GDM1 (cell line): ENCODE data around the gene RNF222.
A peak's percentile ranks its signal among the peaks of the same experiment; 100 is the strongest.
"Not testable (repeated sequence)": the region's sequence is repeated elsewhere in the genome, so short reads cannot be mapped to it uniquely, and the experiment has no call there.

Source experiments
- DNase-seq: peaks from one replicate; lab custom pipeline; 2025; lab: John Stamatoyannopoulos, UW

Gene RNF222

GRCh38 chr17:8410883-8411238, 13.2 kb upstream of the RNF222 start:
- no peak for DNase-seq

- peak; percentile 70 for DNase-seq
Observed at GRCh38 chr17:8409966-8410882, 12.6 kb upstream of the RNF222 start.

- DNase-seq = no peak
Observed at GRCh38 chr17:8408371-8408770, 10.7 kb upstream of the RNF222 start.

- DNase-seq = no peak
Observed at GRCh38 chr17:8406174-8406573, 8.5 kb upstream of the RNF222 start.

- no peak for DNase-seq
Observed at GRCh38 chr17:8405499-8406016, 7.9 kb upstream of the RNF222 start.

GRCh38 chr17:8402921-8403536, 5.4 kb upstream of the RNF222 start:
- no peak for DNase-seq

GRCh38 chr17:8401107-8401506, 3.5 kb upstream of the RNF222 start:
- no peak for DNase-seq

GRCh38 chr17:8398980-8399379, 1.4 kb upstream of the RNF222 start:
- no peak for DNase-seq

GRCh38 chr17:8394497-8394896, 3.1 kb downstream of the RNF222 start:
- DNase-seq = not testable (repeated sequence)

- no peak for DNase-seq
Observed at GRCh38 chr17:8393470-8394231, 4.0 kb downstream of the RNF222 start.

- no peak for DNase-seq
Observed at GRCh38 chr17:8392674-8393469, 4.8 kb downstream of the RNF222 start.

GRCh38 chr17:8392274-8392673, 5.4 kb downstream of the RNF222 start:
- DNase-seq = no peak

GRCh38 chr17:8391711-8392110, 5.9 kb downstream of the RNF222 start:
- DNase-seq = no peak

- DNase-seq = no peak
Observed at GRCh38 chr17:8387914-8388651, 9.5 kb downstream of the RNF222 start.

GRCh38 chr17:8386841-8387240, 10.8 kb downstream of the RNF222 start:
- no peak for DNase-seq

- no peak for DNase-seq
Observed at GRCh38 chr17:8384801-8385378, 12.7 kb downstream of the RNF222 start.

GRCh38 chr17:8383143-8383822, 14.3 kb downstream of the RNF222 start, which contains the start of gene RPL26:
TSS of gene RPL26 (minus strand) at chr17:8383193. CDS start at chr17:8382310, 883 bp downstream.
- peak; percentile 93 for DNase-seq

GRCh38 chr17:8382880-8383142, 14.8 kb downstream of the RNF222 start:
- DNase-seq = no peak

- DNase-seq = no peak
Observed at GRCh38 chr17:8382052-8382879, 15.4 kb downstream of the RNF222 start.
